Muscle of leg (tissue), 11 donors: ENCODE data around the gene HSP90AA1. TPM values are rescaled to one million over a fixed set of nuclear protein-coding genes. Genes with fewer than 3 reads are reported as not detected.
"Not testable (repeated sequence)": the region's sequence is repeated elsewhere in the genome, so short reads cannot be mapped to it uniquely, and the experiment has no call there.

ENCODE experiments used
- DNase-seq: peaks from one replicate; pipeline ENCODE4 v3.0.0; 2013
- H3K27ac ChIP-seq: one replicate; pipeline ENCODE4 v1.5.1; 2013; ENCODE audit warnings: mild to moderate bottlenecking, low read length, control low read depth
- H3K27me3 ChIP-seq: one replicate; pipeline ENCODE4 v1.6.1; 2013; ENCODE audit warnings: low read length; ENCODE audit not compliant: control insufficient read depth, insufficient read depth
- H3K36me3 ChIP-seq: one replicate; pipeline ENCODE4 v1.6.1; 2013; ENCODE audit warnings: low read length; ENCODE audit not compliant: control insufficient read depth, insufficient read depth
- H3K4me1 ChIP-seq: one replicate; pipeline ENCODE4 v1.6.1; 2013; ENCODE audit warnings: low read length; ENCODE audit not compliant: control insufficient read depth, insufficient read depth
- H3K4me3 ChIP-seq: one replicate; pipeline ENCODE4 v1.5.1; 2013; ENCODE audit warnings: low read length, control low read depth
- H3K9me3 ChIP-seq: replicated peaks from 2 replicates; pipeline ENCODE4 v1.6.1; 2013; ENCODE audit warnings: low read depth, low read length; ENCODE audit not compliant: control insufficient read depth
- WGBS: methylation state at CpG from one replicate; pipeline ENCODE4 v1.1.5; 2013; ENCODE audit warnings: missing lambda C conversion rate; ENCODE audit not compliant: insufficient coverage; 5-methylcytosine and 5-hydroxymethylcytosine counted together
- polyA plus RNA-seq, 8 donors: library from polyadenylated mRNA; unstranded; fragments of 120-200 nt; gene quantifications; one replicate each; pipeline versions ENCODE4 v1.2.1 to v1.2.3, GENCODE V29; 2013; ENCODE audit warnings: inconsistent platforms in 1 of 8, low replicate concordance in 1 of 8; ENCODE audit not compliant: insufficient read length in 8 of 8, insufficient read depth in 1 of 8
- total RNA-seq: library from RNA; stranded (reverse); fragments of 120-200 nt; gene quantifications from one replicate; pipeline ENCODE4 v1.2.4, GENCODE V29; 2013

Gene HSP90AA1
- total and polyA plus RNA-seq, 9 donors, result 115 to 422 (median 312) TPM

DNA sequence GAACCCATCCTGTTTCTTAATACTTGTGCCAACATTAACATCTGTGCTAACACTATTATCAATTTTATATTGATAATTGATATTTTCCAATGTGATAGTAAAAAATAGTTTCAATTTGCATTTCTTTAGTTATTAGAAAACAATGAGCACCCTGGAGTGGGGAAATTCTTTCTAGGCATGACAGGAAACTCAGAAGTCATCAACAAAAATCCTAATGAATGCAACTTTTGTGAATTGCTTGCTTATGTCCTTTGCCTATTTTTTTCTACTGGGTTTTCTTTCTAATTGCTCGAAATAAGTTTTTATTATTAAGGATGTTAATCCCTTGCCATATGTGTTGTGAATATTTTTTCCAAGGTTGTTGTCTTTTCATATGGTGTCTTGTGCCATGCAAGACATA lies 34.7 kb upstream of the HSP90AA1 start:
- Histone ChIP-seq H3K4me1 (no peaks in the 10 kb centered on the region), H3K27me3 (no peaks in the 10 kb centered on the region), H3K9me3 (peaks cover 9% of the 10 kb centered on the region), H3K36me3 (no peaks in the 10 kb centered on the region), H3K4me3 (no peak overlapping the region), H3K27ac (no peak overlapping the region)
- DNase-seq, result no peak
- WGBS, result no CpG with 5 or more reads among the region's 1 CpG

DNA sequence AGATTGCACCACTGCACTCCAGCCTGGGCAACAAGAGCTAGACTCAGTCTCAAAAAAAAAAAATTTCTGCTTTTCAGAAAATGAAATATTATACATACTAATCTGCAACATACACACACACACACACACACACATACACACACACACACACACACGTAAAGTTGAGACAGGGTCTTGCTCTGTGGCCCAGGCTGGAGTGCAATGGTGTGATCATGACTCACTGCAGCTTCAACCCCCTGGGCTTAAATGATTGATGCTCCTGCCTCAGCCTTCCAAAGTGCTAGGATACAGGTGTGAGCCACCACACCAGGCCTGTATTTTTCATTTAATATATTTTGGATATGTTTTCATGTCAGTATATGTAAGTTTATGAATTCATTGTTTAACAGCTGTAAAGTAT lies 34.0 kb upstream of the HSP90AA1 start:
- Histone ChIP-seq H3K4me1 (no peaks in the 10 kb centered on the region), H3K27me3 (no peaks in the 10 kb centered on the region), H3K4me3 (no peak overlapping the region), H3K36me3 (no peaks in the 10 kb centered on the region), H3K27ac (no peak overlapping the region), H3K9me3 (peaks cover 9% of the 10 kb centered on the region)
- DNase-seq, result no peak
- WGBS, result 20% methylated on average over 1 of the region's 1 CpG

DNA sequence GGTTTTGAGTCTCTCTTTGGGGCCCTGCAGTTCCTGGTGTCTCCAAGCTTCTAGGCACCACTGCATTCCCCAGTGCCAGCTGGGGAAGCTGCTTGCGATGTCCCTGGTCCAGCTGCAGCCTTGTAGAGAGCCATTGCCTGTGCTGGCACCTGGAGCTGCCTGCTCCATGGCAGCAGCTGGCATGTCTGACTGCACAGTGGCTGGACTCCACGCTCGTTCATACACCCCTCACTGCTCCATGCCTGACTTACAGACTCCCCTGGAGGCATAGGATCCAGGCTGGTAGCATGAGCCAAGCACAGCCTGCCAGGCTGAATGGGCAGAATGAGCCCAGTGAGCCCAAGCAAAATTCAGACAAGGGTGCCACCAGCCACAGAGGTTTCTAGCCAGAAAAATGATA lies 31.0 kb upstream of the HSP90AA1 start:
- H3K36me3 ChIP-seq, result no peaks in the 10 kb centered on the region
- no peak overlapping the region for H3K4me3 ChIP-seq
- DNase-seq, result no peak
- peaks cover 9% of the 10 kb centered on the region for H3K9me3 ChIP-seq
- H3K4me1 ChIP-seq, result no peaks in the 10 kb centered on the region
- no peak overlapping the region for H3K27ac ChIP-seq
- 100% methylated on average over 1 of the region's 3 CpGs for WGBS
- H3K27me3 ChIP-seq, result no peaks in the 10 kb centered on the region

DNA sequence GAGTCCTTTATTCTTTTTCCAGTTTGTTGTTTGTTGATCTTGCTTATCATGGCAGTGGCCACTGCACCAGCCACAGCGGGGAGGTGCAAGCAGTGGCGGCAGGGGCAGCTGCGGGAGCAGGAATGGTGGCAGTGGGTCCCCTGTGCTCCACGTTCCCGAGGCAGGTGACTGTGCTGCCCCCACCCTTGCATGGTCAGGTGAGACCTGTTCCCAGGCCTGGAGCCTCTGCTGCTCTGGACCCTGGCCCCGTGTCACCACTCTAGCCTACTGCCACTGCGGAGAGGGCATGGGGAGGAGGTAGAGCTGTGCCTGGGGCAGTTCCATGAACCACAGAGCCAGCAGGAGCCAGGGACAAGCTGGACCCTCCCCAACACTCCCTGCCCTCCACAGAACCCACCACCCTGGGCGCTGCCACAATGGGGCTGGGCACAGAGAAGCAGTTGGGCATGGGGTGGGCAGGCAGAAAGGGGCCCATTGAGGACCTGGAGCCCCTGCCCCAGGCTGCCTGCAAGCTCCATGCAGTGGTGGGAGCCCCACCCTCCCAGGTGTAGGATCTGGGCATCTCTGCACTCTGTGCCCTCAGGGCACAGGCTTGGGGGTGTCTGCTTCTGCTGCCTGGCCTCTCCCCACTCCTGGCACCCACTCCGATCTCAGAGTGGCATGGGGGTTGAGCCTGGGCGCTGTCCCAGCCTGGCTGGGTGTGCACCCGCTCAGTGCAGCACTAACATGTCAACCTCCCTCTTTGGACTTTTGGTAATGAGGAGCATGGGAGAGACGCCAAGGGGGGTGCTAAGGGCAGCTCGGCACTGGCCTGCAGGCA lies 29.7 kb upstream of the HSP90AA1 start:
- Histone ChIP-seq H3K9me3 (peaks cover 9% of the 10 kb centered on the region), H3K27ac (no peak overlapping the region), H3K27me3 (no peaks in the 10 kb centered on the region), H3K36me3 (no peaks in the 10 kb centered on the region), H3K4me1 (no peaks in the 10 kb centered on the region), H3K4me3 (no peak overlapping the region)
- WGBS, result 100% methylated on average over 8 of the region's 13 CpGs
- no peak for DNase-seq

DNA sequence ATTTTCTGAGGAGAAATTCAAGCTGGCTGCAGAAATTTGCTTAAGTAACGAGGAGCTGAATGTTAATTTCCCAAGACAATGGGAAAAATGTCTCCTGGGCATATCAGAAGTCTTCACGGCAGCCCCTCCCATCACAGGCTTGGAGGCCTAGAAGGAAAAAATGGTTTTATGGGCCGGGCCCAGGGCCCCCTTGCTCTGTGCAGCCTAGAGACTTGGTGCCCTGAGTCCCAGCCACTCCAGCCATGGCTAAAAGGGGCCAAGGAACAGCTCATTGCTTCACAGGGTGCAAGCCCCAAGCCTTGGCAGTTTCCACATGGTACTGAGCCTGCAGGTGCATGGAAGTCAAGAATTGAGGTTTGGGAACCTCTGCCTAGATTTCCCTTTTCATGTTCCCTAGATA lies 24.3 kb upstream of the HSP90AA1 start:
- Histone ChIP-seq H3K4me3 (no peak overlapping the region), H3K4me1 (no peaks in the 10 kb centered on the region), H3K36me3 (no peaks in the 10 kb centered on the region), H3K9me3 (no peaks in the 10 kb centered on the region), H3K27ac (no peak overlapping the region), H3K27me3 (no peaks in the 10 kb centered on the region)
- WGBS, result 89% methylated on average over 1 of the region's 3 CpGs
- no peak for DNase-seq

DNA sequence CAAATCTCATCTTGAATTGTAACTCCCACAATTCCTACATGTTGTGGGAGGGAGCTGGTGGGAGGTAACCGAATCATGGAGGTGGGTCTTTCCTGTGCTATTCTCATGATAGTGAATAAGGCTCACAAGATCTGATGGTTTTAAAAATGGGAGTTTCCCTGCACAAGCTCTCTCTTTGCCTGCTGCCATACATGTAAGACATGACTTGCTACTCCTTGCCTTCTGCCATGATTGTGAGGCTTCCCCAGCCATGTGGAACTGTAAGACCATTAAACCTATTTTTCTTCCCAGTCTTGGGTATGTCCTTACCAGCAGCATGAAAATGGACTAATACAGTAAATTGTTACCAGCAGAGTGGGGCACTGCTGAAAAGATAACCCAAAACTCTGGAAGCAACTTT lies 22.5 kb upstream of the HSP90AA1 start:
- not testable (repeated sequence) for H3K27ac ChIP-seq, H3K4me1 ChIP-seq, H3K4me3 ChIP-seq, H3K27me3 ChIP-seq, H3K36me3 ChIP-seq, DNase-seq, H3K9me3 ChIP-seq
- no CpG with 5 or more reads among the region's 1 CpG for WGBS

DNA sequence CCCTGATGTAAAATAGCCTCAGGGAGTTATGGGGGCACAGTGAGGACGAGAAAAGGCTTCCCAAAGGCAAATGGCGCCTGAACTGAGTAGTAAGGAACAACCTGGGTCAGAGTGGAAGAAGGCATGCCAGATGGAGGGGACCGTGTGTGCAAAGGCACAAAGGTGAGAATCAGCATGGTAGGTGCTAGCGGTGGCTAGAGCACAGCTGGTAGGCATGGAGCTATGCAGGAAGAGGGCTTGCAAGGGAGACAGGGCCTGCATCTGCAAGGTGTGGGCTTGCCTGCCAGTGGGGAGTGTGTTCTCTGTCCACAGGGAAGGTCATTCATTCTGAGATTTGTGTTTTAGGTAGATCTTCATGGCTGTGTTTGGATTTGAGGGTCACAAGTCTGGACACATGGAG lies 18.5 kb upstream of the HSP90AA1 start:
- H3K4me3 ChIP-seq, result no peak overlapping the region
- H3K27me3 ChIP-seq, result no peaks in the 10 kb centered on the region
- H3K9me3 ChIP-seq, result no peaks in the 10 kb centered on the region
- H3K4me1 ChIP-seq, result no peaks in the 10 kb centered on the region
- no peak overlapping the region for H3K27ac ChIP-seq
- 66% methylated on average over 4 of the region's 4 CpGs for WGBS
- H3K36me3 ChIP-seq, result no peaks in the 10 kb centered on the region
- DNase-seq, result no peak

DNA sequence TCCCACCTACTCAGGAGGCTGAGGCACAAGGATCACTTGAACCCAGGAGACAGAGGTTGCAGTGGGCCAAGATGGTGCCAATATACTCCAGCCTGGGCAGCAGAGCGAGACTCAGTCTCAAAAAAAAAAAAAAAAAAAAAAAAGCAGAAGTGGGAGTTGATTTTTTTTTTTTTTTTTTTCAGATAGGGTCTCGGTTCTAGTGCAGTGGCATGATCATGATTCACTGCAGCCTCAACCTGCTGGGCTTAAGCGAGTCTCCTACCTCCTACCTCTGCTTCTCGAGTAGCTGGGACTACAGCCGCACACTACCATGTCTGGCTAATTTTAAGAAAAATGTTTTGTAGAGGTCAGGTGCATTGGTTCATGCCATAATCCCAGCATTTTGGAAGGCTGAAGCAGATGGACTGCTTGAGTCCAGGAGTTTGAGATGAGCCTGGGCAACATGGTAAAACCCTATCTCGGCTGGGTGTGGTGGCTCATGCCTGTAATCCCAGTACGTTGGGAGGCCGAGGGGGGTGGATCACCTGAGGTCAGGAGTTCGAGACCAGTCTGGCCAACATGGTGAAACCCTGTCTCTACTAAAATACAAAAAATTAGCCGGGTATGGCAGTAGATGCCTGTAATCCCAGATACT lies 16.3 kb upstream of the HSP90AA1 start:
- Histone ChIP-seq H3K27ac (no peak overlapping the region), H3K4me1 (no peaks in the 10 kb centered on the region)
- 93% methylated on average over 5 of the region's 10 CpGs for WGBS

DNA sequence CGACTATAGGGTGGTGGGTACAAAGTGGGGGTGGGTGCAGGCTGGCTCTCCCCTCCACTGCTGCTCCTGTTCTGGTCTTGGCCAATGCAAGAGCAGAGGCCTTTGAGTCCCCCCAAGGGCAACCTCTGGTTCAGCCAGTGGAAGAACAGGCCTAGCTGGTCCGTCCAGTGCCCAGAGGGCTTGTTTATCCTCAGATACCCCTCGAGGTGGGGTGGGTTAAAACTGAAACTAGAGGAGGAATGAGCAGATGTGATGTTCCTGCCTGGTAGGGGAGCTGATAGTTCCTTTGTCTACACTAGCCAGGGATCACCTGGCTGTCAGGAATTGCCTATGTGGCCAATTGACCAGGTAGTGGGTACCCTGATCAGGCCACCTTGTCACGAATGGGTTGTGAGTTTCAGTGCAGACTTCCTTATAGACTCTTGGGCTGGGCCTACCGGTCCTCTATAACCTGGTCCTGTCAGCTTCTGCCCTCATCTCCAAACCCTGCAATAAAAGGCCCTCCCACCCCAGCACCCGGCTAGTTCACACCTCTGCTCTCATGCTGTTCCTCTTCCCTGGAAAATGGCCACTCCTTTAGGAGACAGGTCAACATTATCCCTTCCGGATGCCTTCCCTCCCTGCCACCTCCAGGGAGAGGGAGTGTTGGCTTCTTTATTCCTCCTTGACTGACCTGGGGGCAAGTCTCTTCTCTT lies 10.7 kb upstream of the HSP90AA1 start:
- Histone ChIP-seq H3K9me3 (no peaks in the 10 kb centered on the region), H3K27ac (no peak overlapping the region), H3K36me3 (no peaks in the 10 kb centered on the region), H3K4me1 (peaks cover 6% of the 10 kb centered on the region), H3K27me3 (no peaks in the 10 kb centered on the region), H3K4me3 (no peak overlapping the region)
- DNase-seq, result no peak
- 61% methylated on average over 4 of the region's 7 CpGs for WGBS

More for the DNA sequence above, 16.3 kb upstream of the HSP90AA1 start:
- no peaks in the 10 kb centered on the region for H3K36me3 ChIP-seq
- H3K4me3 ChIP-seq, result no peak overlapping the region
- H3K27me3 ChIP-seq, result no peaks in the 10 kb centered on the region
- DNase-seq, result no peak
- H3K9me3 ChIP-seq, result no peaks in the 10 kb centered on the region

DNA sequence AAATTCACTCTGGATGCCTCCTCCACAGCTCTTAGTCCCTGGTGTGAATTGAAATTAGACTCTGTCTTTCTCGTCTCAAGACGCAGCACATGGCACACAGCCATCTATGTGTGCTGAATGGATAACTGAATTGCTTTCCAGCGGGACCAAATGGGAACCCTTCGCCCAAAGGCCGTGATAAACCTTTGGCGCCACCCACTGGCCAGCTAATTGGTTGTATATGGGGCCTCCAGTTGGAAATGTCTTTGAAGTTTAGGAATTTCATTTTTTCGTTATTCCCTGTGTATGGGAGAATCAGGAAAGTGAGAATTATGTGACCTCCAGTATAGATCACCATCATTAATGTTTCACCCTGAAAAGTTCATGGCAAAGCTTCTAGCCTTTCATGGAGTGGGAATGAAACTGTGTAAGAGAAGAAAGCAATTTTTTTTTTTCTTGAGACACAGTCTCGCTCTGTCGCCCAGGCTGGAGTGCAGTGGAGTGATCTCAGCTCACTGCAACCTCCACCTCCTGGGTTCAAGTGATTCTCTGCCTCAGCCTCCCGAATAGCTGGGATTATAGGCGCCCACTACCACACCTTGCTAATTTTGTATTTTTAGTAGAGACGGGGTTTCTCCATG lies 9.8 kb upstream of the HSP90AA1 start:
- 0% methylated on average over 3 of the region's 12 CpGs for WGBS
- H3K27me3 ChIP-seq, result no peaks in the 10 kb centered on the region
- H3K27ac ChIP-seq, result no peak overlapping the region
- H3K36me3 ChIP-seq, result no peaks in the 10 kb centered on the region
- H3K4me3 ChIP-seq, result no peak overlapping the region
- no peaks in the 10 kb centered on the region for H3K9me3 ChIP-seq
- peak; percentile 93 for DNase-seq
- peaks cover 6% of the 10 kb centered on the region for H3K4me1 ChIP-seq
